Esophagus muscularis mucosa (tissue), 4 donors: ENCODE measurements around the gene SELL. TPM values are rescaled to one million over a fixed set of nuclear protein-coding genes. Genes with fewer than 3 reads are reported as not detected.
"Not testable (repeated sequence)": the region's sequence is repeated elsewhere in the genome, so short reads cannot be mapped to it uniquely, and the experiment has no call there.

Experiments
- DNase-seq: peaks from one replicate; pipeline ENCODE4 v3.0.0-alpha.2; 2017; ENCODE audit errors: extremely low spot score
- H3K27ac ChIP-seq, 4 donors: fragments of 200-600 bp; sonication (generic); replicated peaks in 1 of 4; 1 replicate in 3 of 4; 2 replicates in 1 of 4; pipeline ENCODE4 v1.5.1; 2016 to 2019; ENCODE audit warnings: mild to moderate bottlenecking in 1 of 4
- H3K27me3 ChIP-seq, 4 donors: fragments of 200-600 bp; sonication (generic); one replicate each; pipeline versions ENCODE4 v1.5.1 to v1.6.0; 2016 to 2019
- H3K36me3 ChIP-seq, 4 donors: fragments of 200-600 bp; sonication (generic); one replicate each; pipeline ENCODE4 v1.5.1; 2016 to 2019
- H3K4me1 ChIP-seq, 4 donors: fragments of 200-600 bp; sonication (generic); one replicate each; pipeline ENCODE4 v1.5.1; 2016 to 2019
- H3K4me3 ChIP-seq, 4 donors: fragments of 200-600 bp; sonication (generic); 1 replicate in 2 of 4; 2 replicates in 2 of 4; pipeline ENCODE4 v1.5.1; 2016 to 2019; ENCODE audit warnings: mild to moderate bottlenecking in 4 of 4, moderate library complexity in 1 of 4
- H3K9me3 ChIP-seq, 4 donors: fragments of 200-600 bp; sonication (generic); 1 replicate in 3 of 4; 2 replicates in 1 of 4; pipeline ENCODE4 v1.5.1; 2016 to 2019
- EP300 ChIP-seq: sonication (generic); formaldehyde crosslinking; IDR thresholded peaks from one replicate; pipeline ENCODE4 v1.6.1; 2017; ENCODE audit warnings: antibody characterized with exemption
- POLR2A ChIP-seq: fragments of 450-650 bp; IDR thresholded peaks from one replicate; pipeline ENCODE4 v1.6.1; 2017; ENCODE audit warnings: antibody characterized with exemption, moderate library complexity, mild to moderate bottlenecking, low read depth
- POLR2AphosphoS5 ChIP-seq, 2 donors: sonication (generic); formaldehyde crosslinking; IDR thresholded peaks; one replicate each; pipeline ENCODE4 v1.6.1; 2017; ENCODE audit warnings: antibody characterized with exemption in 2 of 2
- WGBS: methylation state at CpG from one replicate; pipeline ENCODE4 v1.1.5; 2018; 5-methylcytosine and 5-hydroxymethylcytosine counted together
- intact Hi-C: fragments of 100-400 bp; cut with DNase I; formaldehyde crosslinking; loops from one replicate; pipeline ENCODE4 v1.15.1; 2023
- total RNA-seq, 4 donors: library from RNA; depleted of rRNA; stranded (reverse); fragments of >200 nt; gene quantifications; one replicate each; pipeline versions ENCODE4 v1.1.0 to v1.2.1, GENCODE V29; 2016
- TF ChIP-seq, protein P1 (sequence below), 3 experiments: fragments of 200-600 bp in 2 of 3; fragments of 450-650 bp in 1 of 3; sonication (generic) in 2 of 3; IDR thresholded peaks; one replicate each; pipeline ENCODE4 v1.5.1; 2017 to 2019; ENCODE audit warnings: antibody characterized with exemption in 3 of 3, mild to moderate bottlenecking in 2 of 3, moderate library complexity in 1 of 3

Gene SELL
- total RNA-seq, 4 donors from 2014 or later: 0.42 to 11.9 (median 0.86) TPM

DNA sequence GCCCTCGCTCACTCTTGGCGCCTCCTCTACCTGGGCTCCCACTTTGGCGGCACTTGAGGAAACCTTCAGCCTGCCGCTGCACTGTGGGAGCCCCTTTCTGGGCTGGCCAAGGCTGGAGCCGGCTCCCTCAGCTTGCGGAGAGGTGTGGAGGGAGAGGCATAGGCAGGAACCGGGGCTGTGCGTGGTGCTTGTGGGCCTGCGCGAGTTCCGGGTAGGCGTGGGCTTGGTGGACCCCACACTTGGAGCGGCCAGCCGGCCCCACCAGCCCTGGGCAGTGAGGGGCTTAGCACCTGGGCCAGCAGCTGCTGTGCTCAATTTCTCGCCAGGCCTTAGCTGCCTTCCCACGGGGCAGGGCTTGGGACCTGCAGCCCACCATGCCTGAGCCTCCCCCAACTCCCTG is 50.4 kb downstream of the SELL start:
- H3K36me3 ChIP-seq, H3K4me3 ChIP-seq, DNase-seq, H3K4me1 ChIP-seq, H3K9me3 ChIP-seq, H3K27me3 ChIP-seq, intact Hi-C loops, H3K27ac ChIP-seq: not testable (repeated sequence)
- WGBS: 94% methylated on average over 7 of the region's 16 CpGs

GRCh38 chr1:169658777-169659176 is 52.6 kb downstream of the SELL start:
- H3K4me1 ChIP-seq, H3K27me3 ChIP-seq, H3K4me3 ChIP-seq, H3K27ac ChIP-seq, H3K36me3 ChIP-seq, intact Hi-C loops, H3K9me3 ChIP-seq, DNase-seq: not testable (repeated sequence)

DNA sequence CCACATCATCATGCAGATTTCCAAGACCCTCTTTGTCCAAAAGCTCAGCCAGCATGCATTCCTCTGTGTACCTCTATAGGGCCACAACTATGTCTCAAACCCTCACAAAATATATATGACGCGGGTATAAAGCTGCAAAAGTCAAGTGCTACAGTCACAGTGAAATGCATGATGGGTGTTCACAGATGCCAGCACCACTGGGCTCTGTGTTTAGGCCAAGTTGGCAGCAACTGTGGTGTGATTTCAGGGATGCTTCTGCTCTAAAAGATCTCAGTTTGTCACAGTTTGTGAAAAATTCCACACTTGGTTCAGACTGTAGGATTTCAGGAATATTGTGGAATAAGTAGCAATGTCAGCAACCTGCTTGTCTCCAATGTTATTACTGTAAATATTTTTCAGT is 57.5 kb downstream of the SELL start:
- no peak overlapping the region for H3K4me3 ChIP-seq
- intact Hi-C loops: no loop called here
- H3K4me1 ChIP-seq: no peaks in the 10 kb centered on the region
- no peak overlapping the region for H3K27ac ChIP-seq
- DNase-seq: no peak
- WGBS: 94% methylated on average over 2 of the region's 2 CpGs
- no peak for TF ChIP-seq POLR2AphosphoS5 (IDR thresholded peaks at IDR 0.05)
- no peak for TF ChIP-seq POLR2A
- TF ChIP-seq, protein P1, sequence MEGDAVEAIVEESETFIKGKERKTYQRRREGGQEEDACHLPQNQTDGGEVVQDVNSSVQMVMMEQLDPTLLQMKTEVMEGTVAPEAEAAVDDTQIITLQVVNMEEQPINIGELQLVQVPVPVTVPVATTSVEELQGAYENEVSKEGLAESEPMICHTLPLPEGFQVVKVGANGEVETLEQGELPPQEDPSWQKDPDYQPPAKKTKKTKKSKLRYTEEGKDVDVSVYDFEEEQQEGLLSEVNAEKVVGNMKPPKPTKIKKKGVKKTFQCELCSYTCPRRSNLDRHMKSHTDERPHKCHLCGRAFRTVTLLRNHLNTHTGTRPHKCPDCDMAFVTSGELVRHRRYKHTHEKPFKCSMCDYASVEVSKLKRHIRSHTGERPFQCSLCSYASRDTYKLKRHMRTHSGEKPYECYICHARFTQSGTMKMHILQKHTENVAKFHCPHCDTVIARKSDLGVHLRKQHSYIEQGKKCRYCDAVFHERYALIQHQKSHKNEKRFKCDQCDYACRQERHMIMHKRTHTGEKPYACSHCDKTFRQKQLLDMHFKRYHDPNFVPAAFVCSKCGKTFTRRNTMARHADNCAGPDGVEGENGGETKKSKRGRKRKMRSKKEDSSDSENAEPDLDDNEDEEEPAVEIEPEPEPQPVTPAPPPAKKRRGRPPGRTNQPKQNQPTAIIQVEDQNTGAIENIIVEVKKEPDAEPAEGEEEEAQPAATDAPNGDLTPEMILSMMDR (IDR thresholded peaks at IDR 0.05): no peak
- no peak for TF ChIP-seq EP300
- H3K27me3 ChIP-seq: peaks cover 0 to 7% (median 0%) of the 10 kb centered on the region in 4 donors
- no peaks in the 10 kb centered on the region for H3K36me3 ChIP-seq
- H3K9me3 ChIP-seq: no peaks in the 10 kb centered on the region

- DNase-seq: no peak
- H3K9me3 ChIP-seq: no peaks in the 10 kb centered on the region
- no peak for TF ChIP-seq POLR2A
- TF ChIP-seq POLR2AphosphoS5 (IDR thresholded peaks at IDR 0.05): no peak
- no peak for TF ChIP-seq EP300
- TF ChIP-seq, protein P1 (IDR thresholded peaks at IDR 0.05): no peak
- intact Hi-C loops: no loop called here
- no peak overlapping the region for H3K4me3 ChIP-seq
- H3K4me1 ChIP-seq: no peaks in the 10 kb centered on the region
- H3K36me3 ChIP-seq: no peaks in the 10 kb centered on the region
- no peak overlapping the region for H3K27ac ChIP-seq
- WGBS: 64% methylated on average over 2 of the region's 2 CpGs
- no peaks in the 10 kb centered on the region for H3K27me3 ChIP-seq
Measured at GRCh38 chr1:169651035-169651434, 60.4 kb downstream of the SELL start.

GRCh38 chr1:169650551-169650950 is 60.9 kb downstream of the SELL start:
- intact Hi-C loops: no loop called here
- Histone ChIP-seq H3K36me3 (no peaks in the 10 kb centered on the region), H3K4me3 (no peak overlapping the region), H3K9me3 (no peaks in the 10 kb centered on the region), H3K27me3 (no peaks in the 10 kb centered on the region), H3K27ac (no peak overlapping the region), H3K4me1 (no peaks in the 10 kb centered on the region)
- WGBS: 54% methylated on average over 4 of the region's 4 CpGs
- TF ChIP-seq POLR2A (no peak), EP300 (no peak), POLR2AphosphoS5 (IDR thresholded peaks at IDR 0.05) (no peak)
- TF ChIP-seq, protein P1 (IDR thresholded peaks at IDR 0.05): no peak
- DNase-seq: no peak

DNA sequence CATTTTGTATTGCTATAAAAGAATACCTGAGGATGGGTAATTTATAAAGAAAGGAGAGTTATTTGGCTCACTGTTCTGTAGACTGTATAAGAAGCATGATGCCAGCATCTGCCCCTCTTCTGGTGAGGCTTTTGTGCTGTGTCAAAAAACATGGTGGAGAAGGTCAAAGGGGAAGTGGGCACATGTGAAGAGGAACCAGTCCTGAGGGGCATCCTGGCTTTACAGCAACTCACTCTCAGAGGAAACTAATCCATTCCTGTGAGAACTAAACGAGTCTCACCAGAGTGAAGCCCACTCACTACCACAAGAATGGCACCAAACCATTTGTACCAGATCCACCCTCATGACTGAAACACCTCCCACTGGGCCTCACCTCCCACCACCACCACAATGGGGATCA is 62.7 kb downstream of the SELL start:
- no peak for TF ChIP-seq POLR2A
- TF ChIP-seq, protein P1 (IDR thresholded peaks at IDR 0.05): no peak
- TF ChIP-seq EP300: no peak
- TF ChIP-seq POLR2AphosphoS5 (IDR thresholded peaks at IDR 0.05): no peak
- intact Hi-C loops: no loop called here
- Histone ChIP-seq H3K27ac (no peak overlapping the region), H3K27me3 (no peaks in the 10 kb centered on the region), H3K9me3 (no peaks in the 10 kb centered on the region), H3K36me3 (no peaks in the 10 kb centered on the region), H3K4me3 (no peak overlapping the region), H3K4me1 (no peaks in the 10 kb centered on the region)
- 33% methylated on average over 1 of the region's 1 CpG for WGBS
- no peak for DNase-seq
